HTR-8/SVneo (cell line): ENCODE results near the gene ZNFX1.
"Not testable (repeated sequence)": the region's sequence is repeated elsewhere in the genome, so short reads cannot be mapped to it uniquely, and the experiment has no call there.

Experiments used
- DNase-seq: peaks from one replicate; pipeline ENCODE4 v3.0.0; 2011; ENCODE audit warnings: low spot score, mixed read lengths; ENCODE audit not compliant: insufficient read length
- FAIRE-seq: peaks from 2 replicates; lab custom pipeline; 2011; peaks lifted over from hg19 to GRCh38; lab: Jason Lieb, UNC

The ZNFX1 gene

GRCh38 chr20:49219924-49220831 is 57.7 kb downstream of the ZNFX1 start:
- DNase-seq (no peak), FAIRE-seq (peak; percentile 44)

- DNase-seq (peak; percentile 100), FAIRE-seq (peak; percentile 99)
These were observed 58.5 kb downstream of the ZNFX1 start, which contains the start of gene DDX27 for GRCh38 chr20:49219091-49219923. TSS of gene DDX27 (plus strand) at chr20:49219416. CDS start at chr20:49219449, 33 bp downstream.

GRCh38 chr20:49218739-49219090 is 59.1 kb downstream of the ZNFX1 start:
- FAIRE-seq, DNase-seq: not testable (repeated sequence)

GRCh38 chr20:49216991-49217578 is 60.8 kb downstream of the ZNFX1 start:
- FAIRE-seq = peak; percentile 81
- peak; percentile 96 for DNase-seq

- DNase-seq (no peak), FAIRE-seq (no peak)
These were observed 62.6 kb downstream of the ZNFX1 start for GRCh38 chr20:49215232-49215631.

GRCh38 chr20:49214571-49214970 is 63.3 kb downstream of the ZNFX1 start:
- DNase-seq (no peak), FAIRE-seq (peak; percentile 33)

- no peak for DNase-seq
- FAIRE-seq = no peak
These were observed 67.1 kb downstream of the ZNFX1 start for GRCh38 chr20:49210757-49211110.

- FAIRE-seq = peak; percentile 80
- DNase-seq = no peak
These were observed 67.6 kb downstream of the ZNFX1 start for GRCh38 chr20:49210101-49210756.

- no peak for DNase-seq
- FAIRE-seq = no peak
These were observed 70.8 kb downstream of the ZNFX1 start for GRCh38 chr20:49207076-49207475.

GRCh38 chr20:49203746-49204145 is 74.1 kb downstream of the ZNFX1 start:
- FAIRE-seq (no peak), DNase-seq (no peak)

- FAIRE-seq (no peak), DNase-seq (no peak)
These were observed 74.8 kb downstream of the ZNFX1 start for GRCh38 chr20:49203011-49203410.

- FAIRE-seq = no peak
- DNase-seq = no peak
These were observed 78.0 kb downstream of the ZNFX1 start for GRCh38 chr20:49199729-49200293.

GRCh38 chr20:49192944-49193518 is 84.8 kb downstream of the ZNFX1 start:
- FAIRE-seq, DNase-seq: not testable (repeated sequence)
